OCI-LY7 (cell line): ENCODE measurements around the gene FAM3C. TPM values are rescaled to one million over a fixed set of nuclear protein-coding genes. Genes with fewer than 3 reads are reported as not detected.
"Not testable (repeated sequence)": the region's sequence is repeated elsewhere in the genome, so short reads cannot be mapped to it uniquely, and the experiment has no call there.

Source experiments
- BruUV-seq: library from RNA; stranded (reverse); fragments of 400-500 nt; replicated peaks from 2 replicates; lab custom pipeline; 2021; lab: Mats Ljungman, UMichigan
- CTCF ChIA-PET: fragments of 300-600 bp; sonication (Branson Sonifier 250); formaldehyde crosslinking; loops from one replicate; lab custom pipeline; 2022; ENCODE audit warnings: antibody characterized with exemption; ENCODE audit not compliant: unreplicated experiment; lab: Charles Lee
- POLR2A ChIA-PET: fragments of 300-600 bp; sonication (Branson Sonifier 250); formaldehyde crosslinking; loops from one replicate; lab custom pipeline; 2022; ENCODE audit warnings: antibody characterized with exemption; lab: Charles Lee
- DNase-seq: peaks from one replicate; pipeline ENCODE4 v3.0.0-alpha.2; 2015; ENCODE audit warnings: low spot score
- H2AFZ ChIP-seq: fragments of 200-600 bp; sonication (generic), shearing (Covaris generic); 2 replicates; pipeline ENCODE4 v1.6.1; 2014; ENCODE audit warnings: mild to moderate bottlenecking, antibody characterized with exemption, low read length, moderate library complexity
- H3K27ac ChIP-seq: fragments of 200-600 bp; sonication (generic); 2 replicates; pipeline ENCODE4 v1.5.1; 2014; ENCODE audit warnings: mixed run types, low read depth, mild to moderate bottlenecking, moderate library complexity, low read length, inconsistent platforms; ENCODE audit not compliant: poor library complexity, severe bottlenecking
- H3K36me3 ChIP-seq: fragments of 200-600 bp; sonication (generic); 2 replicates; pipeline ENCODE4 v1.6.1; 2014; ENCODE audit warnings: mild to moderate bottlenecking, antibody characterized with exemption, low read length, moderate library complexity, mixed read lengths; ENCODE audit not compliant: insufficient read depth
- H3K4me1 ChIP-seq: fragments of 200-600 bp; sonication (generic); 2 replicates; pipeline ENCODE4 v1.5.1; 2014; ENCODE audit warnings: mild to moderate bottlenecking, low read length; ENCODE audit not compliant: insufficient read depth, poor library complexity, severe bottlenecking
- H3K4me2 ChIP-seq: fragments of 200-600 bp; sonication (generic); 2 replicates; pipeline ENCODE4 v1.6.1; 2014; ENCODE audit warnings: mild to moderate bottlenecking, low read length
- H3K4me3 ChIP-seq: fragments of 200-600 bp; sonication (generic); 2 replicates; pipeline ENCODE4 v1.5.1; 2014; ENCODE audit warnings: mild to moderate bottlenecking, low read depth, low read length; ENCODE audit not compliant: poor library complexity, severe bottlenecking
- H3K79me2 ChIP-seq: fragments of 200-600 bp; sonication (generic); 2 replicates; pipeline ENCODE4 v1.6.1; 2016; ENCODE audit warnings: low read depth, mild to moderate bottlenecking, low read length, moderate library complexity, mixed read lengths; ENCODE audit not compliant: insufficient read depth
- H3K9me2 ChIP-seq: fragments of 200-600 bp; sonication (generic); 2 replicates; pipeline ENCODE4 v1.6.1; 2016; ENCODE audit warnings: mild to moderate bottlenecking, low read length, mixed read lengths; ENCODE audit not compliant: insufficient read depth
- H3K9me3 ChIP-seq: fragments of 200-600 bp; sonication (generic); 2 replicates; pipeline ENCODE4 v1.6.1; 2014; ENCODE audit warnings: mild to moderate bottlenecking, mixed run types, low read length, mixed read lengths
- H4K20me1 ChIP-seq: fragments of 200-600 bp; sonication (generic); 2 replicates; pipeline ENCODE4 v1.6.1; 2014; ENCODE audit warnings: mild to moderate bottlenecking, antibody characterized with exemption, low read length, moderate library complexity, mixed read lengths; ENCODE audit not compliant: insufficient read depth
- EZH2phosphoT487 ChIP-seq: fragments of 200-600 bp; sonication (generic); IDR thresholded peaks from 2 replicates; pipeline ENCODE4 v1.6.1; 2018; ENCODE audit warnings: low read depth, borderline replicate concordance, mild to moderate bottlenecking, mixed run types, antibody characterized with exemption, low read length, moderate library complexity, mixed read lengths
- intact Hi-C: fragments of 100-400 bp; cut with micrococcal nuclease; formaldehyde crosslinking; loops from one replicate; pipeline ENCODE4 v1.10.0; 2022; ENCODE audit not compliant: unreplicated experiment
- total RNA-seq, 2 experiments: library from RNA; depleted of rRNA in 1 of 2; stranded (reverse); fragments of >200 nt in 1 of 2; shearing (Covaris generic) in 1 of 2; gene quantifications; 2 replicates each; pipeline ENCODE4 v1.2.3, GENCODE V29; 2014 to 2022
- TF ChIP-seq, protein P1 (sequence below): fragments of 200-600 bp; sonication (generic); conservative IDR thresholded peaks from 2 replicates; pipeline ENCODE4 v1.5.1; 2014; ENCODE audit warnings: mild to moderate bottlenecking, antibody characterized with exemption, low read length, moderate library complexity, mixed read lengths

FAM3C gene
- total RNA-seq, 2 experiments from 2014 or later: 18.1 to 27.6 TPM

DNA sequence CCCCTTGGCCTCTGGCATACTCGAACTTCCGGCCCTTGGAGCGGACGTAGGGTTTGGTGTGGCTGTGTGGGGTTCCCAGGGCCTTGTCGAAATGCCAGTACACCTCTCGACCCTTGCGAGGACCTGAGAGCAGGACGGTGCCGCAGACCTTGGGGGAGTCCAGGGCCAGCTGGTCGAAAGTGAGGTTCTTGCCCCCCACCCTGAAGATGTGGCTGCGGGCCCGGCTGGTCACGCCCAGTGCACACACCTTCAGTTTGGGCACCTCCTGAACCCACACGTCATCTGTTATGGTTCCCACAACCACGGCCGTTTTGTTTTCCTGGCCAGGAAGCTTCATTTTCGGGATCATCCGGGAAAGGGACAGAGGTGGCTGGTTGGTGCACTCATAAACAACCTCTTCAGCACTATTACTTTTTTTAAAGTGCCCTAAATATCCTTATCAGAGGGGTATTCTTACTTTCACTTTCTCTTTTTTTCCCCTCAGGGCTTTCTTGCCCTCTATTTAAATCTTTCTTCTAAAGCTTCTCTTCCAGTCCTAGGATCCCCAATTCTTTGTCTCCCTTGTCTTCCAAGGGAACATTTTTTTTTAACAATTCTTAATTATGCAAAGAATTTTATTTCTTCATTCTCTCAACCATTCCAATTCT is 44.9 kb upstream of the FAM3C start:
- ChIA-PET POLR2A (interaction anchor here (0.5 to 1.6 kb wide), 7 partner anchors 11 to 313 kb away, joined by 3 to 10 read pairs (median 3); no protein-coding TSS in a partner anchor), CTCF (no interaction called here)
- Histone ChIP-seq H3K27ac (no peak overlapping the region), H3K79me2 (no peaks in the 10 kb centered on the region), H3K36me3 (no peaks in the 10 kb centered on the region), H3K4me1 (peaks cover 30% of the 10 kb centered on the region), H3K9me2 (no peaks in the 10 kb centered on the region), H3K4me2 (peak overlapping the region; percentile 73), H2AFZ (peak overlapping the region; percentile 95), H4K20me1 (no peaks in the 10 kb centered on the region), H3K4me3 (peak overlapping the region; percentile 50), H3K9me3 (no peaks in the 10 kb centered on the region)
- intact Hi-C loops: no loop called here
- DNase-seq: no peak
- BruUV-seq: no TSS peak
- TF ChIP-seq, protein P1, sequence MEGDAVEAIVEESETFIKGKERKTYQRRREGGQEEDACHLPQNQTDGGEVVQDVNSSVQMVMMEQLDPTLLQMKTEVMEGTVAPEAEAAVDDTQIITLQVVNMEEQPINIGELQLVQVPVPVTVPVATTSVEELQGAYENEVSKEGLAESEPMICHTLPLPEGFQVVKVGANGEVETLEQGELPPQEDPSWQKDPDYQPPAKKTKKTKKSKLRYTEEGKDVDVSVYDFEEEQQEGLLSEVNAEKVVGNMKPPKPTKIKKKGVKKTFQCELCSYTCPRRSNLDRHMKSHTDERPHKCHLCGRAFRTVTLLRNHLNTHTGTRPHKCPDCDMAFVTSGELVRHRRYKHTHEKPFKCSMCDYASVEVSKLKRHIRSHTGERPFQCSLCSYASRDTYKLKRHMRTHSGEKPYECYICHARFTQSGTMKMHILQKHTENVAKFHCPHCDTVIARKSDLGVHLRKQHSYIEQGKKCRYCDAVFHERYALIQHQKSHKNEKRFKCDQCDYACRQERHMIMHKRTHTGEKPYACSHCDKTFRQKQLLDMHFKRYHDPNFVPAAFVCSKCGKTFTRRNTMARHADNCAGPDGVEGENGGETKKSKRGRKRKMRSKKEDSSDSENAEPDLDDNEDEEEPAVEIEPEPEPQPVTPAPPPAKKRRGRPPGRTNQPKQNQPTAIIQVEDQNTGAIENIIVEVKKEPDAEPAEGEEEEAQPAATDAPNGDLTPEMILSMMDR: no peak
- no peak for TF ChIP-seq EZH2phosphoT487

DNA sequence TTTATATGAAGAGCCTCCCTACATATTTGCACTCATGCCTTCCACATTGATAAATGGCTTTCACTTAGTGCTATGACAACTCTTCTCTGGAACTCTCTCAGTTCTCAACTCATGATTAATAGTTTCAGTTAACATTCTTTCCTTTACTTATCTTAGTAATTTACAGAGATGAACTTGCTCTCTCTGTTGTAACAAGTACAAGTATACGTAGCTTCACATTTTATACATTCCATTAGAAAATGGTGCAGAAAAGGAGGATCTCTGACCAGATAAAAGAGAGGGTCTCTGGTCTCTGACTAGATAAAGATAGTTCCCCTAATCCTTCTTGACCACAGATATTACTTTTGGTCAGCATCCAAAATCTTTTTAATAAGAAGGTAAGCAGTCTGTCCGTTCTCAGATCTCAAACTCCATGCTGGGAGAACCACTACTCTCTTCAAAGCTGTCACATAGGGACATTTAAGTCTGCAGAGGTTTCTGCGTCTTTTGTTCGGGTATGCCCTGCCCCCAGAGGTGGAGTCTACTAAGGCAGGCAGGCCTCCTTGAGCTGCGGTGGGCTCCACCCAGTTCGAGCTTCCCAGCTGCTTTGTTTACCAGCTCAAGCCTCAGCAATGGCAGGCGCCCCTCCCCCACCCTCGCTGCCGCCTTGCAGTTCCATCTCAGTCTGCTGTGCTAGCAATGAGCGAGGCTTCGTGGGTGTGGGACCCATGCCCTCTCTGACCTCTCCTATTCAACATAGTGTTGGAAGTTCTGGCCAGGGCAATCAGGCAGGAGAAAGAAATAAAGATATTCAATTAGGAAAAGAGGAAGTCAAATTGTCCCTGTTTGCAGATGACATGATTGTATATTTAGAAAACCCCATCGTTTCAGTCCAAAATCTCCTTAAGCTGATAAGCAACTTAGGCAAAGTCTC is 42.2 kb upstream of the FAM3C start:
- intact Hi-C loops: loop anchor here (1.0 kb wide), 1 partner anchor 42 kb away; the partner anchor contains the start of gene FAM3C
- not testable (repeated sequence) for BruUV-seq, H3K9me2 ChIP-seq, H3K36me3 ChIP-seq, H4K20me1 ChIP-seq, H3K79me2 ChIP-seq, H3K9me3 ChIP-seq
- peak overlapping the region; percentile 79 for H3K4me2 ChIP-seq
- CTCF ChIA-PET: interaction anchor here (0.6 to 1.0 kb wide), 2 partner anchors 17 to 492 kb away, joined by 3 read pairs; no protein-coding TSS in a partner anchor
- TF ChIP-seq, protein P1: peak; percentile 34; the same call in 1 of the 2 replicates
- POLR2A ChIA-PET: interaction anchor here (0.7 to 2.0 kb wide), 11 partner anchors 15 to 395 kb away, joined by 3 to 8 read pairs (median 3); partner anchors contain the start of gene FAM3C
- H3K4me3 ChIP-seq: peak overlapping the region; percentile 39
- H3K27ac ChIP-seq: peak overlapping the region; percentile 58
- peak; percentile 79 for DNase-seq
- peaks cover 30% of the 10 kb centered on the region for H3K4me1 ChIP-seq
- H2AFZ ChIP-seq: peak overlapping the region; percentile 98; the same call in 1 of the 2 replicates
